Muscle layer of duodenum (tissue), 2 donors: ENCODE data around the gene ENPP6.

Experiments used
- H3K27ac ChIP-seq: one replicate; pipeline ENCODE4 v1.7.0; 2013; ENCODE audit warnings: mild to moderate bottlenecking, low read length
- H3K27me3 ChIP-seq: one replicate; pipeline ENCODE4 v1.7.0; 2013; ENCODE audit warnings: low read depth, mild to moderate bottlenecking, control low read depth, low read length
- H3K36me3 ChIP-seq, 2 donors: one replicate each; pipeline ENCODE4 v1.7.0; 2013; ENCODE audit warnings: low read length in 2 of 2, control low read depth in 1 of 2, mild to moderate bottlenecking in 1 of 2; ENCODE audit not compliant: insufficient read depth in 2 of 2, control insufficient read depth in 1 of 2
- H3K4me1 ChIP-seq, 2 donors: one replicate each; pipeline ENCODE4 v1.7.0; 2013; ENCODE audit warnings: low read length in 2 of 2, mild to moderate bottlenecking in 2 of 2, control low read depth in 1 of 2, moderate library complexity in 1 of 2; ENCODE audit not compliant: insufficient read depth in 2 of 2, control insufficient read depth in 1 of 2
- H3K4me3 ChIP-seq, 2 donors: one replicate each; pipeline ENCODE4 v1.7.0; 2013; ENCODE audit warnings: low read length in 2 of 2, low read depth in 1 of 2, mild to moderate bottlenecking in 1 of 2
- H3K9me3 ChIP-seq, 2 donors: one replicate each; pipeline ENCODE4 v1.7.0; 2013; ENCODE audit warnings: low read length in 2 of 2, control low read depth in 1 of 2, mild to moderate bottlenecking in 1 of 2; ENCODE audit not compliant: control insufficient read depth in 1 of 2
- donor health status: healthy.

The ENPP6 gene

DNA sequence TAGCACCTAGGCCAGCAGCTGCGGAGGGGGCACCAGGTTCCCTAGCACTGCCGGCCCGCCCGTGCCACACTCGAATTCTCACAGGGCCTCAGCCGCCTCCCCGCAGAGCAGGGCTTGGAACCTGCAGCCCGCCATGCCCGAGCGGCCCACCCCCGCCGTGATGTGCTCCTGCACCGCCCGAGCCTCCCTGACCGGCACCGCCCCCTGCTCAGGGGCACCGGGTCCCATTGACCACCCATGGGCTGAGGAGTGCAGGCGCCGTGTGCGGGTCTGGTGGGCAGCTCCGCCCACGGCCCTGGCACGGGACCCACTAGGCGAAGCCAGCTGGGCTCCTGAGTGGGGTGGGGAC is 35.4 kb upstream of the ENPP6 start:
- H3K4me3 ChIP-seq: no peak overlapping the region
- H3K27me3 ChIP-seq: no peaks in the 10 kb centered on the region
- no peaks in the 10 kb centered on the region for H3K36me3 ChIP-seq
- H3K27ac ChIP-seq: no peak overlapping the region
- H3K4me1 ChIP-seq: peaks cover 0 to 5% of the 10 kb centered on the region in 2 donors
- H3K9me3 ChIP-seq: no peaks in the 10 kb centered on the region

DNA sequence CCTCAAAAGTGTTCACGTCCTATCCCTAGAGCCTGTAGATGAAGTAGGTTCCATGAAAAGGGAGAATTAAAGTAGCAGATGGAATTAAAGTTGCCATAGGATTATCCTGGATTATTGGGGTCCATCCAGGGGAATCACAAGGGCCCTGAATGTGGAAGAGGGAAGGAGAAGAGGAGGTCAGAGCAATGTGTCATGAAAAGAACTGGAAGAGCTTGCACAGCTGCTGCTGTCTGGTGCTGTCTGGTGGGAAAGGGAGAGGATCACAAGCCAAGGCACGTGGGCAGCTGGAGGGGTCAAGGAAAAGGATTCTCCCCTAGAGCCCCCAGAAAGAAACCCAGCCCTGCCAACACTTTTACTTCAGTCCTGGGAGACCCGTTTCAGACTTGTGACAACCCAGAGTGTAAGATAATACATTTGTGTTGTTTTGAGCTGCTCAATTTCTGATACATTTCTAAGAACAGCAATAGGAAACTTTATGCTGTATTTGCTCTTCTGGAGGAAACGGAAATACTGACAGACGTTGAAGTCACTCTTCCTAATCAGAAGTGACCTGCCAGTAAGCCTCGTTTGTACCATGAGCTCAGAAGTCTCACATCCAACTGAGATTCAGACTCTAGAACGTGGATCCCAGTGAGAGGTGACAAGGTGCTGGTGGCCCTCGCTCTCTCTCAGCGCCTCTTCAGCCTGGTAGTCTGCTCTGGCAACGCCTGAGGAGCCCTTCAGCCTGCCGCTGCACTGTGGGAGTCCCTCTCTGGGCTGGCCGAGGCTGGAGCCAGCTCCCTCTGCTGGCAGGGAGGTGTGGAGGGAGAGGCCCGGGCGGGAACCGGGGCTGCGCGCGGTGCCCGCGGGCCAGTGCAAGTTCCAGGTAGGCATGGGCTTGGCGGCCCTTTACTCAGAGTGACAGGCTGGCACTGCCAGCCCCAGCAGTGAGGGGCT is 34.7 kb upstream of the ENPP6 start:
- no peak overlapping the region for H3K27ac ChIP-seq
- peaks cover 0 to 5% of the 10 kb centered on the region in 2 donors for H3K4me1 ChIP-seq
- no peaks in the 10 kb centered on the region for H3K36me3 ChIP-seq
- no peaks in the 10 kb centered on the region for H3K9me3 ChIP-seq
- no peak overlapping the region for H3K4me3 ChIP-seq
- H3K27me3 ChIP-seq: no peaks in the 10 kb centered on the region

DNA sequence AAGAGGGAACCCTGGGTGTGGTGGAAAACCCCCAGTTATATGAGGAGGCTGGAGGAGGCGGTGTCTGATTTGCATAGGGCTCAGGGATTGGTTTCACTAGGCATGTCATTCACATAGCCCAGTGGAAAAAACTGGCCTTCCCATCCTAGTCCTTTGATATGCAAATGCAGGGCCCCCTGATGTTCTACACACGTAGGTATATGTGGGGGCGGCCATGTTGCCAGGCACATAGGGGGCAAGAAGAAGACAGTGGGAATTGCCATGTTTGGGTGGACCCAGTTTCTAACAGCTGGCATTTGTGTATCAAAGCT is 34.0 kb upstream of the ENPP6 start:
- no peak overlapping the region for H3K27ac ChIP-seq
- H3K9me3 ChIP-seq: no peaks in the 10 kb centered on the region
- no peaks in the 10 kb centered on the region for H3K36me3 ChIP-seq
- no peaks in the 10 kb centered on the region for H3K27me3 ChIP-seq
- peaks cover 0 to 5% of the 10 kb centered on the region in 2 donors for H3K4me1 ChIP-seq
- no peak overlapping the region for H3K4me3 ChIP-seq

- Histone ChIP-seq H3K27me3 (no peaks in the 10 kb centered on the region), H3K4me1 (peaks cover 0 to 5% of the 10 kb centered on the region in 2 donors), H3K36me3 (no peaks in the 10 kb centered on the region), H3K9me3 (no peaks in the 10 kb centered on the region), H3K4me3 (no peak overlapping the region), H3K27ac (no peak overlapping the region)
Measured at GRCh38 chr4:184250795-184251669, 33.4 kb upstream of the ENPP6 start.

DNA sequence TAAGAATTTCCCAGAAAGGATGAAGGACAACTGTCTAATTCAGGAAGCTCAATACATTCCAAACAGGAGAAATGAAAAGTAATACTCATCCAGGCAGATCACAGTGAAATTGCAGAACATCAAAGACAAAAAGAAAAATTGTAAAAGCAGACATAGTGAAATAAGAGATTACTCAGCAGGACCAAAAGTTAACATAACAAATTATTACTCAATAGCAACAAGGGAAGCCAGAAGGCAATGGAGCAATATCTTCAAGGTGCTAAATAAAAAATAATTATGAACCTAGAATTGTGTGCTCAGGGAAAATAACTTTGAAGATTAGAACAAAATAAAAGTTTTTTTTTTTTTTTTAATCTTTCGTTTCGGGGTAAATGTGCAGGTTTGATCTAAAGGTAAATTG is 30.5 kb upstream of the ENPP6 start:
- no peaks in the 10 kb centered on the region for H3K27me3 ChIP-seq
- no peak overlapping the region for H3K4me3 ChIP-seq
- H3K36me3 ChIP-seq: no peaks in the 10 kb centered on the region
- no peaks in the 10 kb centered on the region for H3K4me1 ChIP-seq
- H3K9me3 ChIP-seq: no peaks in the 10 kb centered on the region
- H3K27ac ChIP-seq: no peak overlapping the region

DNA sequence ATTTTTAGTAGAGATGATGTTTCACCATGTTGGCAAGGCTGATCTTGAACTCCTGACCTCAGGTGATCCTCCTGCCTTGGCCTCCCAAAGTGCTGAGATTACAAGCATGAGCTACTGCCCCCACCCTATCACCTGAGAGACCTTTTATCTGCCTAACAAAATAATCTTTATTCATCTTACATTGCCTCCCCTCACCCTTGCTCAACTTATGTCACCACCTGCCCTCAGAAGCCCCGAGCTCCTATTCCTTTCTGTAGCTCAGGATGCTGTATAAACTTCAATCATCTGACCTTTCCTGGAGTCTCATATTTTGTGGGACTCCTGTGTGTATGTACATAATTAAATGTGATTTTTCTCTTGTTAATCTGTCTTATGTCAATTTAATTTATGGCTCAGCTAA is 29.7 kb upstream of the ENPP6 start:
- H3K27me3 ChIP-seq: no peaks in the 10 kb centered on the region
- H3K4me1 ChIP-seq: no peaks in the 10 kb centered on the region
- no peak overlapping the region for H3K4me3 ChIP-seq
- H3K9me3 ChIP-seq: no peaks in the 10 kb centered on the region
- H3K27ac ChIP-seq: no peak overlapping the region
- H3K36me3 ChIP-seq: no peaks in the 10 kb centered on the region

DNA sequence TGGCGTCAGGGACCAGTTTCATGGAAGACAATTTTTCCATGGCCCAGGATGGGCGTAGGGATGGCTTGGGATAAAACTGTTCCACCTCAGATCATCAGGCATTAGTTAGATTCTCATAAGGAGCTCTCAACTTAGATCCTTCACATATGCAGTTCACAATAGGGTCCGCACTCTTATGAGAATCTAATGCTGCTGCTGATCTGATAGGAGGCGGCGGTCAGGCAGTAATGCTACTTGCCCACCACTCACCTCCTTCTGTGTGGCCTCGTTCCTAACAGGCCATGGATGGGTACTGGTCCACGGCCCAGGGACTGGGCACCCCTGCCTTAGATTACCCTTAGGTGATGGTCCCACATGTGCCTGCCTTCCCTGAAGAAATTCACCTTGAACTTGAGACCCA is 28.8 kb upstream of the ENPP6 start:
- H3K4me1 ChIP-seq: no peaks in the 10 kb centered on the region
- no peaks in the 10 kb centered on the region for H3K9me3 ChIP-seq
- no peak overlapping the region for H3K4me3 ChIP-seq
- no peaks in the 10 kb centered on the region for H3K27me3 ChIP-seq
- no peaks in the 10 kb centered on the region for H3K36me3 ChIP-seq
- H3K27ac ChIP-seq: no peak overlapping the region

GRCh38 chr4:184238072-184238745 is 20.5 kb upstream of the ENPP6 start:
- Histone ChIP-seq H3K9me3 (no peaks in the 10 kb centered on the region), H3K36me3 (no peaks in the 10 kb centered on the region), H3K4me1 (no peaks in the 10 kb centered on the region), H3K27ac (no peak overlapping the region), H3K4me3 (no peak overlapping the region), H3K27me3 (no peaks in the 10 kb centered on the region)

DNA sequence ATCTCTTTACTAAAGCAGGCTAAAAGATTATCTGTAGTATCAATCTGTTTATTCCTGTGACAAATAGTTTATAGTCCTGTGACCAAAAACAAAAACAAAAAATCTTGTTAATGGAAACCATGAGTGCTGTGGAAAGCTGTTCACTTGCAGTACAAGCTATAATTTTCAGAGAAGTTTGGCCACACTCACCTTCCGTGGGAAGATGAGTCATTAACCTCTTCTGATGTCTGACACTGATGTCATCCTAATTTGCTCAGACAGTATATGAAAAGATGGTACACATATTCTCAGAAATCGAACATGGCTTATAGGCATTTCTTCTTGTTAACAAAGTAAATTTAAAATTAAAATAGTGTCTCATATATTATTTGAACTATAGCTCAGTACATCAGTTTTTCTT is 19.9 kb upstream of the ENPP6 start:
- Histone ChIP-seq H3K4me3 (no peak overlapping the region), H3K27ac (no peak overlapping the region), H3K36me3 (no peaks in the 10 kb centered on the region), H3K4me1 (no peaks in the 10 kb centered on the region), H3K9me3 (no peaks in the 10 kb centered on the region), H3K27me3 (no peaks in the 10 kb centered on the region)

DNA sequence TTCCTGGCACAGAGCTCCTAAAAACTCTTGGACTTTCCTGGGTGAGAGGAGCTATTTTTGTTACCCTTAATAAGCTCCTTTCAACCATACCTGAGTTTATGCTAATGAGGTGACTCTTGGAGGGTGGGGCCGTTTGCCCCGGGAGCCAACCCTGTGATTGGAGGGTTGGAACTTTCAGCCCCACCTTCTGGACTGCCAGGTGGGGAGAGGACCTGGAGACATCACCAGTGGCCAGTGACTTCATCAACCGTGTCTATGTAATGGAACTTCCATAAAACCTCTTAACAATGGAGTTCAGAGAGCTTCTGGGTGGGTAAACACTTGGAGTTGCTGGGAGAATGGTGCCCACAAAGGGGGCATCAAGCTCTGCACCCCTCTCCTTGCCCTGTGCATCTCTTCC is 17.9 kb upstream of the ENPP6 start:
- Histone ChIP-seq H3K4me1 (no peaks in the 10 kb centered on the region), H3K4me3 (no peak overlapping the region)

GRCh38 chr4:184234155-184234554 is 16.5 kb upstream of the ENPP6 start:
- Histone ChIP-seq H3K27me3 (no peaks in the 10 kb centered on the region), H3K9me3 (no peaks in the 10 kb centered on the region), H3K4me3 (no peak overlapping the region), H3K27ac (no peak overlapping the region), H3K36me3 (no peaks in the 10 kb centered on the region), H3K4me1 (no peaks in the 10 kb centered on the region)

More for the DNA sequence above, 17.9 kb upstream of the ENPP6 start:
- Histone ChIP-seq H3K27me3 (no peaks in the 10 kb centered on the region), H3K36me3 (no peaks in the 10 kb centered on the region), H3K9me3 (no peaks in the 10 kb centered on the region), H3K27ac (no peak overlapping the region)
